ENCODE data around the gene SMAP1.

DNA sequence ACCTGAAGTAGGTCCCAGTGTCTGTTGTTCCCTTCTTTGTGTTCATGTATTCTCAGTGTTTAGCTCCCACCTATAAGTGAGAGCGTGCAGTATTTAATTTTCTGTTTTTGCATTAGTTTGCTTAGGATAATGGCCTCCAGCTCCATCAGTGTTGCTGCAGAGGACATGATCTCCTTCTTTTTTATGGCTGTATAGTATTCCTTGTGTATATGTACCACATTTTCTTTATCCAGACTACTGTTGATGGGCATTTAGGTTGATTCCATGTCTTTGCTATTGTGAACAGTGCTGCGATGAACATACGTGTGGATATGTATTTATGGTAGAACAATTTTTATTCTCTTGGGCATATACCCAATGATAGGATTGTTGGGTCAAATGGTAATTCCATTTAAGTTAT is 163.7 kb downstream of the SMAP1 start:
- TF ChIP-seq EZH2 (IDR thresholded peaks at IDR 0.05; ENCODE audit: insufficient read depth, poor library complexity, severe bottlenecking) = no peak
- no peak for TF ChIP-seq EZH2phosphoT487 (IDR thresholded peaks at IDR 0.05; ENCODE audit: insufficient read depth, low read depth)

Measured in GM23248 (cell line).